Adrenal gland (tissue), 12 donors: ENCODE results near the gene ARHGAP6. TPM values are rescaled to one million over a fixed set of nuclear protein-coding genes. Genes with fewer than 3 reads are reported as not detected.

Experiments
- DNase-seq, 7 donors: peaks; one replicate each; pipeline ENCODE4 v3.0.0-alpha.2; 2019 to 2020
- H3K27ac ChIP-seq, 5 donors: fragments of 200-600 bp; sonication (generic) in 4 of 5; 1 replicate in 3 of 5; 2 replicates in 2 of 5; pipeline versions ENCODE4 v1.5.1 to v1.8.0; 2016 to 2020; ENCODE audit warnings: mild to moderate bottlenecking in 1 of 5
- H3K27me3 ChIP-seq: fragments of 200-600 bp; 2 replicates; pipeline ENCODE4 v1.8.0; 2021
- H3K36me3 ChIP-seq, 2 donors: fragments of 200-600 bp; replicated peaks in 1 of 2; 1 replicate in 1 of 2; 2 replicates in 1 of 2; pipeline versions ENCODE4 v1.5.1 to v1.8.0; 2018 to 2022
- H3K4me1 ChIP-seq, 2 donors: fragments of 200-600 bp; replicated peaks in 1 of 2; 1 replicate in 1 of 2; 2 replicates in 1 of 2; pipeline versions ENCODE4 v1.5.1 to v1.8.0; 2018 to 2021
- H3K4me3 ChIP-seq, 4 donors: fragments of 200-600 bp; sonication (generic) in 3 of 4; one replicate each; pipeline ENCODE4 v1.5.1; 2016 to 2018
- H3K9me3 ChIP-seq, 3 donors: fragments of 200-600 bp; sonication (generic) in 1 of 3; replicated peaks in 1 of 3; 1 replicate in 2 of 3; 2 replicates in 1 of 3; pipeline versions ENCODE4 v1.5.1 to v1.8.0; 2016 to 2021
- CTCF ChIP-seq, 6 experiments: fragments of 450-650 bp in 4 of 6; fragments of 200-600 bp in 2 of 6; sonication (generic) in 1 of 6; IDR thresholded peaks; 1 replicate in 5 of 6; 2 replicates in 1 of 6; pipeline versions ENCODE4 v1.5.1 to v1.8.0; 2016 to 2021; ENCODE audit warnings: antibody characterized with exemption in 6 of 6, mild to moderate bottlenecking in 2 of 6, moderate library complexity in 1 of 6
- POLR2A ChIP-seq, 2 donors: fragments of 450-650 bp; IDR thresholded peaks; one replicate each; pipeline ENCODE4 v1.6.1; 2017; ENCODE audit warnings: antibody characterized with exemption in 2 of 2, mild to moderate bottlenecking in 2 of 2, moderate library complexity in 1 of 2
- WGBS, 4 donors: extraction: QIAGEN DNeasy Blood & Tissue Kit in 2 of 4; methylation state at CpG; one replicate each; pipeline versions ENCODE4 v1.1.5 to v1.1.7; 2013 to 2017; 5-methylcytosine and 5-hydroxymethylcytosine counted together
- intact Hi-C, 2 donors: fragments of 100-400 bp; cut with DNase I; formaldehyde crosslinking; loops; one replicate each; pipeline versions ENCODE4 v1.14.1 to v1.15.0; 2022 to 2023
- polyA plus RNA-seq, 3 donors: library from polyadenylated mRNA; stranded (reverse); fragments of 200-250 nt in 2 of 3; fragments of 350-450 nt in 1 of 3; fragmentation: Illumina TruSeq in 1 of 3; extraction: RNeasy Lipid Tissue Mini Kit (QIAGEN cat#74804) in 1 of 3; gene quantifications; one replicate each; pipeline ENCODE4 v1.2.3, GENCODE V29; 2013 to 2014
- total RNA-seq, 9 donors: library from RNA; depleted of rRNA in 4 of 9; stranded (reverse); fragments of >200 nt in 4 of 9; fragments of 120-200 nt in 1 of 9; fragmentation: NEBNext Ultra II Directional in 1 of 9; extraction: Animal tissue kit (Norgen Biotek cat#: 25700) in 1 of 9; gene quantifications; one replicate each; pipeline versions ENCODE4 v1.1.0 to v1.2.4, GENCODE V29; 2013 to 2023
- donor health status: healthy with polysubstance abuse.
- donor health status: Bipolar disorder and iron deficiency.
- donor health status: DM: yes; HTN: yes; CAD: no.
- donor health status: DM: no; HTN: no; CAD: no.
- donor health status: DM: no; HTN: no; CAD: no.
- donor health status: DM: yes; HTN: yes; CAD: no.

The ARHGAP6 gene
- total and polyA plus RNA-seq, 12 donors: 0.78 to 4.2 (median 2.7) TPM

- H3K36me3 ChIP-seq: no peaks in the 10 kb centered on the region
- H3K27ac ChIP-seq: no peak overlapping the region
- no peak for DNase-seq
- H3K27me3 ChIP-seq: no peaks in the 10 kb centered on the region
- intact Hi-C loops: no loop called here
- H3K4me3 ChIP-seq: no peak overlapping the region
- no peaks in the 10 kb centered on the region for H3K9me3 ChIP-seq
- WGBS, 4 donors: 63 to 83% (median 73%) methylated on average over 2 of the region's 2 CpGs
- H3K4me1 ChIP-seq: no peaks in the 10 kb centered on the region
- TF ChIP-seq POLR2A (IDR thresholded peaks at IDR 0.05): no peak
- TF ChIP-seq CTCF (IDR thresholded peaks at IDR 0.05): no peak
Observed at GRCh38 chrX:11438380-11438723, 227.4 kb downstream of the ARHGAP6 start.

- TF ChIP-seq CTCF (IDR thresholded peaks at IDR 0.05): no peak
- TF ChIP-seq POLR2A (IDR thresholded peaks at IDR 0.05): no peak
- intact Hi-C loops: no loop called here
- no peaks in the 10 kb centered on the region for H3K36me3 ChIP-seq
- H3K27ac ChIP-seq: no peak overlapping the region
- H3K4me1 ChIP-seq: no peaks in the 10 kb centered on the region
- DNase-seq: peak in 1 of 7 donors; percentile 21
- no peaks in the 10 kb centered on the region for H3K27me3 ChIP-seq
- 67 to 77% (median 70%) methylated on average over 14 to 15 of the region's 15 CpGs for WGBS, 4 donors
- no peak overlapping the region for H3K4me3 ChIP-seq
- H3K9me3 ChIP-seq: no peaks in the 10 kb centered on the region
Observed at GRCh38 chrX:11437642-11438379, 227.9 kb downstream of the ARHGAP6 start.

- Histone ChIP-seq H3K36me3 (no peaks in the 10 kb centered on the region), H3K4me3 (no peak overlapping the region), H3K27ac (no peak overlapping the region), H3K4me1 (no peaks in the 10 kb centered on the region), H3K27me3 (peaks cover 1% of the 10 kb centered on the region), H3K9me3 (no peaks in the 10 kb centered on the region)
- intact Hi-C loops: no loop called here
- 41 to 60% (median 58%) methylated on average over 3 to 4 of the region's 4 CpGs for WGBS, 4 donors
- DNase-seq: no peak
- TF ChIP-seq CTCF (IDR thresholded peaks at IDR 0.05) (no peak), POLR2A (IDR thresholded peaks at IDR 0.05) (no peak)
Observed at GRCh38 chrX:11435568-11435967, 230.2 kb downstream of the ARHGAP6 start.

GRCh38 chrX:11434607-11435006 lies 231.1 kb downstream of the ARHGAP6 start:
- Histone ChIP-seq H3K9me3 (no peaks in the 10 kb centered on the region), H3K4me1 (no peaks in the 10 kb centered on the region), H3K27ac (no peak overlapping the region), H3K4me3 (no peak overlapping the region), H3K36me3 (no peaks in the 10 kb centered on the region), H3K27me3 (peaks cover 4% of the 10 kb centered on the region)
- WGBS, 4 donors: 29 to 73% (median 50%) methylated on average over 2 to 3 of the region's 3 CpGs
- TF ChIP-seq CTCF (IDR thresholded peaks at IDR 0.05): no peak
- no peak for TF ChIP-seq POLR2A (IDR thresholded peaks at IDR 0.05)
- intact Hi-C loops: no loop called here
- no peak for DNase-seq
